ENCODE measurements around the gene TRIM27.
"Not testable (repeated sequence)": the region's sequence is repeated elsewhere in the genome, so short reads cannot be mapped to it uniquely, and the experiment has no call there.

The TRIM27 gene

GRCh38 chr6:28923318-28924102 lies at the start of gene TRIM27:
TRIM27 (minus strand) TSS chr6:28923985; CDS start chr6:28923632, 353 bp downstream.
- DNase-seq, result peak; percentile 96

- not testable (repeated sequence) for DNase-seq
These were observed 46.3 kb upstream of the TRIM27 start for GRCh38 chr6:28970056-28970455.

GRCh38 chr6:28969129-28969528 lies 45.3 kb upstream of the TRIM27 start:
- DNase-seq, result no peak

- no peak for DNase-seq
These were observed 44.7 kb upstream of the TRIM27 start for GRCh38 chr6:28968476-28968875.

GRCh38 chr6:28965706-28966105 lies 41.9 kb upstream of the TRIM27 start:
- no peak for DNase-seq

GRCh38 chr6:28960846-28961500 lies 37.2 kb upstream of the TRIM27 start:
- DNase-seq, result no peak

- DNase-seq, result not testable (repeated sequence)
These were observed 34.9 kb upstream of the TRIM27 start for GRCh38 chr6:28958561-28959243.

- not testable (repeated sequence) for DNase-seq
These were observed 34.1 kb upstream of the TRIM27 start for GRCh38 chr6:28957795-28958314.

GRCh38 chr6:28956331-28956730 lies 32.5 kb upstream of the TRIM27 start:
- no peak for DNase-seq

GRCh38 chr6:28953585-28954258 lies 29.9 kb upstream of the TRIM27 start:
- DNase-seq, result peak; percentile 62

GRCh38 chr6:28953039-28953584 lies 29.3 kb upstream of the TRIM27 start:
- peak; percentile 81 for DNase-seq

- not testable (repeated sequence) for DNase-seq
These were observed 25.9 kb upstream of the TRIM27 start for GRCh38 chr6:28949656-28950195.

GRCh38 chr6:28948782-28949486 lies 25.1 kb upstream of the TRIM27 start:
- DNase-seq, result no peak

- DNase-seq, result no peak
These were observed 24.1 kb upstream of the TRIM27 start for GRCh38 chr6:28947831-28948270.

- no peak for DNase-seq
These were observed 23.4 kb upstream of the TRIM27 start for GRCh38 chr6:28947067-28947765.

- no peak for DNase-seq
These were observed 21.6 kb upstream of the TRIM27 start for GRCh38 chr6:28945349-28945748.

- peak; percentile 96 for DNase-seq
These were observed 20.7 kb upstream of the TRIM27 start for GRCh38 chr6:28944412-28944865.

- DNase-seq, result peak; percentile 89
These were observed 20.0 kb upstream of the TRIM27 start for GRCh38 chr6:28943557-28944411.

- no peak for DNase-seq
These were observed 19.4 kb upstream of the TRIM27 start for GRCh38 chr6:28943223-28943556.

Data from eye (tissue), 1 donor.